Measurements from ENCODE around the gene WBP2.

GRCh38 chr17:75824050-75824552, 31.0 kb downstream of the WBP2 start:
- no peak for TF ChIP-seq POLR2A (IDR thresholded peaks at IDR 0.05)
- TF ChIP-seq EP300 (IDR thresholded peaks at IDR 0.05; ENCODE audit: low read depth) = no peak
- TF ChIP-seq CTCF (IDR thresholded peaks at IDR 0.05) = no peak
- TF ChIP-seq POLR2AphosphoS5 (IDR thresholded peaks at IDR 0.05) = no peak

Measured in transverse colon (tissue), 4 donors.